HG03442 (cell line): Measurements from ENCODE around the gene ILKAP.

Source experiments
- ATAC-seq: cut with Tn5 transposase; IDR thresholded peaks from one replicate; pipeline ENCODE4 v1.9.1; 2021; ENCODE audit warnings: mild to moderate bottlenecking, moderate library complexity; ENCODE audit not compliant: unreplicated experiment

Gene ILKAP

DNA sequence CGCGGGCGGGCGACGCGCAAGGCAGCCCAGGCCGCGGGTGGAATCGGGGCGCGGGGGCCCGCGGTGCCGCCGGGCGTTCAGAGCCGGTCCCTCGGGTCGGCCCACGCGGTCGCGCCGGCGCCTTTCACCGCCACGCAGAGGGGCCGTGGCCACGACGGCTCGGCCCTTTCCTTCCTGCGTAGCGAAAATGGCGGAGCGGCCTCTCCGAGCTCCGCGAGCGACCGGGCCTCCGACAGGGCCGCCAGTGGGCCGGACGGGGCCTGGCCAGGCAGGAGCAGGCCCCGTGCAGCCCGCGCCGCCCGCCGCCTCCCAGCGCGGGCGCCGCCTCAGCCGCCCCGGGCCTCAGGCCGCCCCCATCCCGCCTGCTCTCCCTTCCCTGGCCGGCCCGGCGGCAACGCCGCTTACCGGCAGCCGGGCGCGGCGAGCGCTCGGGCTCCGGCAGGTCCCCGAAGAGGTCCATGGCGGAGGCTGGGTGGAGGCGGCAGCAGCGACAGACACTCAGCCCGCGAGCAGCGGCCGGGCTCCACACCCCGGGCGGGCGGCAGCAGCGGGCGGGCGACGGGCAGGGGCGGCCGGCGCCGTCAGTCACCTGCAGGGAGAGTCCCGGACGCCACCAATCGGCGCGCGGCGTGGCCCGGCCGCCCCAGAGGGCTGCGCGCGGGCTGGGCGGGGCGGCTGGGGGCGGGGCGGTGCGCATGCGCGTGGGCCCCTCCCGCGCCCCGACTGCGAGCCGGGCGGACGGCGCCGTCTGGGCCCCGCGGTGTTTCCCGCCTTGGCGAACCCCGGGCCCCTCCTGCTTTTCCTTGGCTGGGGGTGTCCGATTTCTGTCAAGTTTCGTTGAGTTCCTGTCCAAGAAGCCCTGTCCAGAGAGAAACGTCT lies at the start of gene ILKAP:
ILKAP (minus strand) TSS at position 602 of the 879 bp plus-strand sequence; CDS start at position 460, 142 bp downstream.
- peak; percentile 92 for ATAC-seq

DNA sequence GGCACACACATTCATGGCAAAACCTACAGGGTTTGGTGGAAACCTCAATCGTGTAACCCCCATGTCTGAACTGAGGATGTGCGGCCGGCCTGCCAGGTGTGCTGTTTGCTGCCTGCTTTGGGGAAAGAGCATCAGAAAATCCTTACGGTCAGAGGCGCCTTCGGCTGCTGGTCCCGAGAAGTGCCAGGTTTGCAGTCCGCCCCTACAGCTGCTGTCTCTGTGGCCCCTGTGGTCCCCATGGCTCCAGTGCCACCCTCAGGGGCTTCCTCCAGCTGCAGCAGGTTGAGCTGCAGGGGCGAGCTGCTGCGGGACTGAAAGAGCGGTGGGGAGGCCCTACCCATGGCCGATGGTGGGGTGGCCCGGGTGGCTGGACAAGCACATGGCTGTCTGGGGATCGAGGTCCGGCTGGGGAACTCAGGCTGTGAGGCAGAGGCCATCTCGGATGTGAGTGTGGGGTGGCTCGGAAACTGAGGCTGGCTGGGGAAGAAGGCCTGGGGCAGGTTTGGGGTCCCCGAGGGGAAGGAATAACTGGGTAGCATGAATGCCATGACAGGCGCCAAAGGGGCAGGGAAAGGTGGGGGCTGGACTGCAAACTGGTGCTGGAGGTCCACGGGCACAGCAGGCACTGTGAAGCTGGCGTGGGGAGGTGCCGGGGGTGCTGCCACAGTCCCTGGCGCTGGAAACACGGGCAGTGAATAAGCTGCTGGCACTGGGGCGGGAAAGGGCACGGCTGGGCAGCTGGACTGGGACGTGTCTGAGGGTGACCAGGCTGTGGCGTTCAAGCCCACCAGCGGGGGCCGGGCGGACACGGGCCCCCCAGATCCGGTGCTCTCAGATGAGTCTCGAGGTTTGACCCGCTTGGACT lies 49.5 kb upstream of the ILKAP start:
- no peak for ATAC-seq

- ATAC-seq: no peak
These were observed 48.5 kb upstream of the ILKAP start for GRCh38 chr2:238251986-238252385.

DNA sequence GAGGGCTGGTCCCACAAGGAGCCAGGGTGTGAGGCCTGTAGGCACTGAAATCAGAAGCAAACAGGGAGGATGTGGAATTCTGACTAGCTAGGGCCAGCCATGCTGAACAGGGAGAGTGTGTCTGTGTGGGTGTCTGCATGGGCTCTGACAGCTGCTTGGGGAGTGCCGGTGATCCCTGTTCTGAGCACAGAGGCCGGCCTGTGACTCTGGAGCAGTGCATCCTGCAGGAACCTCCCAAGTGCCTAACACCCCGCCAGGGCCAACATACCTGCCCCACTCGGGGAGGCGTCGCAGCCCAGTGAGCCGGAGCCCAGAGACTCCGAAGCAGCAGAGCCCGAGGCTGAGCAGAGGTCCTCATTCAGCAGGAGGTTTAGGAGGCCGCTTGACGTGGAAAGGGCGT lies 47.8 kb upstream of the ILKAP start:
- no peak for ATAC-seq

GRCh38 chr2:238250896-238251295 lies 47.4 kb upstream of the ILKAP start:
- ATAC-seq: no peak

DNA sequence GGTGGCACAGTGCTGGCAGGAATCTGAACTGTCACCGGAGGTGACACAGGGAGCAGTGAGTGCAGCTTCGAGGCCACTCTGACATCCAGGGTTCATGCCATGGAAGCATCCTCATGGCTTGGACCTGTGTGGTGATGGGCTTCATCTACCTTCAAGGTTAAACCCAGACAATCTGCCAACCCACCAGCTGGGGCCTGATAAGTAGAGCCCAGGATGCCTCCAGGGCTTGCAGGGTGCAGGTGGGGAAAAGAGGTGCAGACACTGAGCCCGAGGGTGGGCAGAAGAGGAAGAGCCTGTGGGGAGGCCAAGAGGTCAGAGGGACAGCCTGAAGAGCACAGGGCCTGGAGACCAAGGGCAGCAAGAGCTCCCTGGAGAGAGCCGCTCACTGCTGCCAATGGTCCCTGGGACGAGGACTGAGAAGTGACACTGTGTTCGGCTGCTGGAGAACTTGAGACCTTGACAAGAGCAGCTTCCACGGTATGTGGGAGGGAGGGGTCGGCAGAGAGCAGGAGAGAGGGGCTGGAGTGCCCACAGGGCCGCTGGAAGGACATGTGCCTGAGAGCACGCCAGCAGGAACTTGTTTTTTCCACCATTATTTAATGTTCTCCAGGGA lies 44.5 kb upstream of the ILKAP start:
- ATAC-seq: no peak

- no peak for ATAC-seq
These were observed 43.7 kb upstream of the ILKAP start for GRCh38 chr2:238247002-238247822.

GRCh38 chr2:238244151-238244550 lies 40.7 kb upstream of the ILKAP start:
- no peak for ATAC-seq

DNA sequence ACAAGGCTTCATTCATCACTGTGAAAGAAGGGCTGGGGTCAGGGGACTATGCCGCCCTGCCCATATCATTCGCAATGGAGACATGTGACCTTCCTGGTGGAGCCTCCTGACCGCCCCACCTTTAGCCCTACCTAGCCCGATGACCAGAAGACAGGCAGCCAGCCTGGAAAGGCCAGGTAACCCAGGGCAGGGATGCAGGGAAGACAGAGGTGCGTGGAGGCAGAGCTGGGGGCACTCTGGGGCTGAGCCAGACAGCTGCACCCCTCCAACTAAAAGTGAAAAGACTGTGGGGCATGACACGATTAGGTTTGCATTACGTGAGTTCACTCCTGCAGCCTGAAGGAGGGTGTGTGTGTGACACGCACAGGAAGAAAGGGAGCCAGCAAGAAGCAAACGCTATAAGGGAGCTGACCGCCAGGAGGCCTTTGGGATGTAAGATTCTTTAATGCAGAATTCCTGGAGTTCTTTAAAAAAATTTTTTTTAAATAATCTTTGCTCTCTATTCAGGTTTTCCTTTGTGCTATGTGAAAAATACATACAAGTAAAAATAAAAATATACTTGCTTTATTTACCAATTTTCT lies 40.1 kb upstream of the ILKAP start:
- no peak for ATAC-seq

- ATAC-seq: no peak
These were observed 39.4 kb upstream of the ILKAP start for GRCh38 chr2:238242731-238243495.

DNA sequence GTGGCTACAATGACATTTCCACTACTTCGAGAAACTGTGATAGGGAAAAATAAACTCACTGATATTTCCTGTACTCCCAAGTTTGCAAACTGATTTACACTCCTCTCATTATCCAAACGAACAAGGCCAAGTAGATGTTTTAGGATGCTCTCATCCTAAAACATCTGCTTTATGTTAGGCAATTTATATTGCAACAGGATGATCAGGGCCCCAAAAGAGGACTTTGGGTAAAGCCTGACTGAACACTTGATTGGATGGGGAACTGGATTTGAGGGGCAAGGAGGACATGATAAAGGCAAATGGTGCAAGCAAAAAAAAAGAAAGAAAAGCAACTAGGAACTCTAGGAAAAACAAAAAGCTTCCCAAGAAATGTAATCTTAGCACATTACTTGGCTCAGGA lies 38.5 kb upstream of the ILKAP start:
- no peak for ATAC-seq

DNA sequence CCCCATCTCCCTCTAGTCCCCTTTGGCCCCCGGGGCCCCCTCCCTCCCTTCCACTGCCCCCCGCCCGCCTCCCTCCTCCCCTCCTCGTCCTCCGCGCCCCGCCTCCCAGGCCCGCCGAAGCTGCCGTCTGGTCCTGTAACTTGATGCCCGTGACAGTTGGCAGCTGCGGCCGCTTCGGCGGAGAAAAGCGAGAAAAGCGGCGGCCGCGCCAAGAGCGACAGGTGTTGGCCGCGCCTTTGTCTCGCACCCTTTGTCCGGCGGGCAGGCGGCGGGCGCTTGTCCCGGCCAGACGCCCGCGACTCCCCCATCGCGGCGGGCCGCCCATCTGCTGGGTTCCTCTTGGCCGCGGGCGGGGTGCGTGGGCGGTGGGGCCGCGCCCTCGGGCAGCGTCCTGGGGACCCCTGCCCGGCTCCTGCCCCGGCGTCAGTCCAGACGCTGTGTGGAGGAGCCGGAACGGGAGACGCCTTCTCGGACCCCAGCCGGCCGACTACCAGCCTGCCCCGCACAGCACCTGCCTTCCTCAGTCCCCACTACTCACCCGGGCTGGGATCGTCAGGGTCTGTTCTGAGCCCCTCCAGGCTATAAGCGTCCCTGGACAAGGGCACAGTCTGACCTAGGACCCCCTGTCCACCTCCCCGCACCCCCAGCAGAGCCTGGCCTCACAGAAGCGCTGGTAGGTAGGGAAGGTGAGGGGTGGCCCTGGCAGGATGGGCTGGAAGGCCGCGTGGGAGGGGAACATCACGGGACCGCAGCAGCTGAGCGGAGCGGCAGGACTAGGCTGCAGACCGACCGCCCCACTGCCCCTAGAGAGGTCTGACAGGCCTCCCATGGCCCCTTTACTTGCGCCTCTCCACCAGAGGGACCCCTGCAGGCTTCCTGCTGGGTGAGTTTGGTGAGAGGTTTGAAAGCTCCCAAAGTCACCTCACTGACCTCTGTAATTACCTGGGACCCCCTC lies 37.5 kb upstream of the ILKAP start:
- no peak for ATAC-seq

GRCh38 chr2:238239863-238240756 lies 36.6 kb upstream of the ILKAP start, which contains the start of gene HES6:
HES6 (minus strand) TSS chr2:238240038; CDS start chr2:238239905, 133 bp downstream.
- ATAC-seq: peak; percentile 79

- no peak for ATAC-seq
These were observed 36.0 kb upstream of the ILKAP start for GRCh38 chr2:238239543-238239862.

GRCh38 chr2:238238766-238239542 lies 35.5 kb upstream of the ILKAP start:
- ATAC-seq: no peak

GRCh38 chr2:238238311-238238765 lies 34.8 kb upstream of the ILKAP start:
- ATAC-seq: no peak
